ENCODE results near the gene NELL1.
A peak's percentile ranks its signal among the peaks of the same experiment; 100 is the strongest.

NELL1 gene

DNA sequence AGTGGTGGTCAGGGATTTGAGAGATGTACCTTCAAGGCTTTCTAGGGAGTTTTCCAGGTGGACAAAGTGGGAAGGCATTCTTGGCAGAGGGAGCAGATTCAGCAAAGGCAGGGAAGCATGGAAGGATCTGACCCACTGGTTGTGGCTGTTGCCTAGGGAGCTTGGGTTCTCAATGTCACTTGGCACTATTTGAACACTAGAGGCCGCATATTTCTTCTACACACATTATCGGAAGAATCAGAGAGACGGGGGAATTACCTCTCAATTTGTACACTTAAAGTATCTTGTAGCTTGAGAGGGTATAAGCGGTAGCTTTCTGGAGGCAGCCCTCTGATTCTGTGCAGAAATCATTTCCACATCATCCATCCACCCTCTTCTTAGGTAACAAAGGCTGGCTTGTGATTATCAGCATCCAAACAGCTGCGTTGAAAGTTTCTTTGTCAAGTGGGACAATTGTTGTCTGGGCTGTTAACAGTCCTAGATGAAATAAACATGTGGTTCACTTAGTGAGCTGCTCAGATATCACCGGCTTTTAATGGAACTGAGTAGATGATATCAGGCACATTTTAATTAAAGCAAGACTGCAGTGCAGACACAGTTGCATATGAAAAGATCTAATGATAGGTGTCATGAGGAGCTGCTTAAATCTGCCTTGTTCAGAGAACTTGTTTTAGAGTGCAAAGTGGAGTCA, 2.6 kb downstream of the NELL1 start:
- TF ChIP-seq CTCF (IDR thresholded peaks at IDR 0.05; ENCODE audit: control insufficient read depth, insufficient read depth, low read depth, low read length, missing control alignments) = no peak
- H3K4me3 ChIP-seq (ENCODE audit: control insufficient read depth, low read depth, low read length) = no peak overlapping the region
- no peak for DNase-seq (ENCODE audit: low read depth)

DNA sequence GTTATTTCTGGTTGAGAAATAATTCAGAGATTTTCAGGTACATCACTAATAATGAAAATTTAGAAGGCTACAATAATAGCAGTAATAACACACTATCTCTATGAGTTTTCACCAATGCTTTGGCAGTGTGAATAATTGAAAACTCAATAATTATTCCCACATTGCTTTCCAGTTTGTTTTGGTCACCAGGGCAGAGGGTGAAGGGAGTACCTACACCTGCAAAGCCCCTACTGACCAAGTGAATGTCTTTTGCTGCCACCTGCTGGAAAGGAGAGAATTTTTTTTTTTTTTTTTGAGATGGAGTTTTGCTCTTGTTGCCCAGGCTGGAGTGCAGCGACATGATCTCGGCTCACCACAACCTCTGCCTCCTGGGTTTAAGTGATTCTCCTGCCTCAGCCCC, 3.2 kb downstream of the NELL1 start:
- no peak overlapping the region for H3K4me3 ChIP-seq (ENCODE audit: control insufficient read depth, low read depth, low read length)
- DNase-seq (ENCODE audit: low read depth) = no peak
- TF ChIP-seq CTCF (IDR thresholded peaks at IDR 0.05; ENCODE audit: control insufficient read depth, insufficient read depth, low read depth, low read length, missing control alignments) = peak; percentile 32

- no peak for DNase-seq (ENCODE audit: low read depth)
- no peak overlapping the region for H3K4me3 ChIP-seq (ENCODE audit: control insufficient read depth, low read depth, low read length)
- no peak for TF ChIP-seq CTCF (IDR thresholded peaks at IDR 0.05; ENCODE audit: control insufficient read depth, insufficient read depth, low read depth, low read length, missing control alignments)
These were observed 7.3 kb downstream of the NELL1 start for GRCh38 chr11:20676658-20677057.

- no peak for DNase-seq (ENCODE audit: low read depth)
- H3K4me3 ChIP-seq (ENCODE audit: control insufficient read depth, low read depth, low read length) = no peak overlapping the region
- no peak for TF ChIP-seq CTCF (IDR thresholded peaks at IDR 0.05; ENCODE audit: control insufficient read depth, insufficient read depth, low read depth, low read length, missing control alignments)
These were observed 19.4 kb downstream of the NELL1 start for GRCh38 chr11:20688761-20689160.

- H3K4me3 ChIP-seq (ENCODE audit: control insufficient read depth, low read depth, low read length) = no peak overlapping the region
- no peak for DNase-seq (ENCODE audit: low read depth)
- no peak for TF ChIP-seq CTCF (IDR thresholded peaks at IDR 0.05; ENCODE audit: control insufficient read depth, insufficient read depth, low read depth, low read length, missing control alignments)
These were observed 38.5 kb downstream of the NELL1 start for GRCh38 chr11:20707876-20708275.

DNA sequence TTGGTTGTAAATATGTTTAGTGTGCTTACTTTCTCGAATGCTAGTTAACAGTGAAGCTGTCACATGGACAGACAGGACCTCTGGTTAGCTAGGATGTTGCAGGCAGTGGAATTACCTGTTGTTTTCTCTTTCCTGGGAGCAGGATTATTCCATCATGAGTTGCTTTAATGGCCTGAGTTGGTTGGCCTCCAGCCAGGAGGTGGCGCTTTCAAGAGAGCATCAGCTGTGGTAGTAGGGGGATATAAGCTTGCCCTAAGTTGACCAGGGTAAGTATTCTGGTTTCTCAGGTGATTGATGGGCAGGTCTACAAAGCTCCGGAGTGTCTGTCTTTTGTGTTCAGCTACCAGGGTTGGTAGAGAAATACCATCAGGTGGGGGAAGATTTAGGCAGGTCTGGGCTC, 43.5 kb downstream of the NELL1 start:
- DNase-seq (ENCODE audit: low read depth) = no peak
- TF ChIP-seq CTCF (IDR thresholded peaks at IDR 0.05; ENCODE audit: control insufficient read depth, insufficient read depth, low read depth, low read length, missing control alignments) = no peak

More for the DNA sequence above, 43.5 kb downstream of the NELL1 start:
- H3K4me3 ChIP-seq (ENCODE audit: control insufficient read depth, low read depth, low read length) = no peak overlapping the region
